Activated effector memory CD4-positive, alpha-beta T cell treated with anti-CD3 and anti-CD28 coated beads, Interleukin-2, amount 50 U/mL, for 16 hours (primary cell): Measurements from ENCODE around the gene IKZF2.

Source experiments
- DNase-seq: peaks from one replicate; pipeline ENCODE4 v3.0.0-alpha.2; 2020

Gene IKZF2

DNA sequence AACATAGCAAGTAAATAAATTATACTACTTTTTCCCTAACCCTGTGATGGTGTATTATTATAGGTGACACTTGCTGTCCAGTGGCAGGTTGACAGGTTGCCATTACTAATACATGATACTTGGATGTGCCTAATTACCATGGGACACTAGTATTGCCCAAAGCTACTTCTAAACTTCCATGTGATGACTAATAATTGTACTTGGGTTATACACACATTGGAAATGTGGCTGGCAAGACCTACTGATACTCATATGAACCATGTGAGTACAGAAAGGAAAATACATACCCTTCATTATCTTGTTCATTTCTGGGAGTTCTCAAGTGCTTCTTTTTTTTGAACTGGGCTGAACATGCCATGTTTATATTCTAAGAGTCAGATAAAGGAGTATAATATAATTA is 156.4 kb downstream of the IKZF2 start:
- DNase-seq: no peak

DNA sequence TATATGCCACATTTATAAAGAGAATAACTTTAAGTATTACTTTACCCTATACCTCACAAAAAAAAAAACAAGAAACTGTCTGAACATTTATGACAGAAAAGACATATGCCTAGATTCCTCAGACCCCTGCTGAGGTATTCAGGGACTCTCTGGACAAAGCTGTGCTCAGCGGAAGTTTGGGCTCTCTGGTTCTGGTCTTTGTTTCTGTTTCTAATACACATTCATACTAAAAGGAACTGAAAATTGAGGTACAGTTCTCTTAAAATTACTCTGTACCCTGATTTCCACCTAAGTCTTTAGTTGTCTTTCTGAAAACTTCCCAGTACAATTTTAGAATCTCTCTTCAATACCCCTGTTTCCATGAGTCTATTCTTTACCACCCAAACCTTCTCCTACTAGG is 160.3 kb downstream of the IKZF2 start:
- no peak for DNase-seq

DNA sequence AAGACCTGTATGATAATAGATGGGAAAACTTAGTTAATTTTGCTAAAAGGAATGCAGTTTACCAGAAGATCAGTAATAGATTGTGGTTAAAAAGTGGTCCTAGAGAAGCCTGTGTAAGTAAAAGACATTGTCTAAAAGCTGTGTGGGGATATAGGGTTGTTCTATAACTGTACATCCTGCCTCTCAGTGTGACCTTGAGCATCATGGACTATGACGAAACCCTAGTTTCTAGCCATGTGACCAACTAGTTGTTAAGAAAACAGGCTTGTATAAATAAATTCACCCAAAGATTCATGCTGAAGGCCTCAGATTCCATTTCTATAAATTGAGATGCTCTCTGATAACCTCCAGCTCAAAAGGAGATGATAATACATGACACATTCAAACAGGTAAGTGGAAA is 160.7 kb downstream of the IKZF2 start:
- no peak for DNase-seq

DNA sequence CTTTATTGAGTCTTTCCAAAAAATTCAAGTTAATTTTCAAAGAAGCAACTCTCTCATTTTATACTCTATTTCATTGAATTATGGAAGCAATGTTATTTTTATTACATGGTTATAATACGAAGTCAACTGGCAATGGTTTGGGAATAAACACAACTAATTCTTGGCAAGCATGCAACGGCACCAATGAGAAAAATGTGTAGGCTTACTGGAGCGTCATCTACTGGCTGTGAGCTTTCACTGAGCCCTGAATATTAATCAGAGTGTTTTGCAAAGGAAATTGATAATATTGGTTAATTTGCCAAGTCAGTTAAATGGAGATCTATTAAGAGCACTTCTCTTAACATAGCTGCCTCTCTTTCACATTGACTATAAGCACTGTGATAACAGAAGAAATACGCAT is 163.9 kb downstream of the IKZF2 start:
- no peak for DNase-seq

DNA sequence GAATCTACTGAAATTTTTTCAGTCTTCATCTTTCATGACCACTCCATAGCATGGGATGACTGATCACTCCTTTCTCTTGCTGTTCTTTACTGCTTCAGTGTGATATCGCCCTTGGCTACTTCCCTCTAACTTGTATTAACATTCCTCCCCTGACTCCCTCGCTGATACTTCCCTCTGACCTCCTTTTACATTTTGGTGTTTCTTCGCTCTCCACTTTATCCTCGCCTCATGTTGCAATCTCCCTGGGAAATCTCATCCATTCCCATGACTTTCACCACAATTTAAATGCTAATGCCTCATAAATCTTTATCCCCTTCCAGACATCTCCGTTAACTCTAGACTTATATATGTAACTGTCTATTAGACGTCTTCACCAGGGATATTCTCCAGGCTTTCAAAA is 167.3 kb downstream of the IKZF2 start:
- no peak for DNase-seq

DNA sequence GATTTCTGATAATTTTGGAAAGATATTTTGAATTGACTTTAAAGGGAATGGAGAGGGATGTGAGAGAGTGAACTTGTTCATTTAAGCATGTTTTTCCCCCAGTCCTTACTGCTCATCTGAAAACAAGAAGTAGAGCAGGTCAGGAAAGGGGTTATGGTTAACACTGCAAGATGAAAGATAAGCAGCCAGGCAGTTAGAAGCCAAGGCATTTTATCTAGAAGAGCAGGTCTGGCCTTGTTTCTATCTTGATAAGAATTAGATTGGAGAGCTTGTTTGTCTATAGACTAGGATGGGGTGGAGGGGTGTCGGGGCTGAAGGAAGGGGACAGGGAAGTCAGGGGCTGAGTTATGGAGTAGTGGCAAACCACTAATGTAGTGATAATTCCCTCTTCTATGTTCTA is 171.6 kb downstream of the IKZF2 start:
- no peak for DNase-seq

DNA sequence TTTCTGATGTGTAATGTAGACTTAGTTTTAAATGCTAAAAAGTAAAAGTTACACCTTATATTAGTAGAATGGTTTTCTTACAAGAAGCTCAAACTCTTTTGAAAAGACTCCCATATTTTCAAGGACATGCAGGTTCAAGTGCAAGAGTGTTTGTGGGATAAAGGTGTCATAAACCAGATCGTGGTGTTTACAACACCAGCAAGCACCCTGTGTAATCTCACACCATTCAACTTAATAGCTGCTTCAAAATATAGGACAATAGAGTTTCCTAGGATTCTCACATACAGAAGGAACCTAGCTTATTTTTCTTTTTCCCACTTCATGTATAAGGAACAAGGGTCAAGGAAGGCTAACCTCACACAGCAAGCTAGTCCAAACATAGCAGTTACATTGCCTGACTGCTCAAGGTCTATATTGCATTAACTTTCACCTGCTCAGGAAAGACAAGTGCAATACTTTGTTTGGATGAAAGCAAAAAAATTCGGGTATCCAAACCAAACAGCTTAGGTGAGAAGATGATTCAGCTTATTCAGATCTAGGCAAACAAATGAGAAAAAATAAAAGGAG is 172.3 kb downstream of the IKZF2 start:
- DNase-seq: no peak

DNA sequence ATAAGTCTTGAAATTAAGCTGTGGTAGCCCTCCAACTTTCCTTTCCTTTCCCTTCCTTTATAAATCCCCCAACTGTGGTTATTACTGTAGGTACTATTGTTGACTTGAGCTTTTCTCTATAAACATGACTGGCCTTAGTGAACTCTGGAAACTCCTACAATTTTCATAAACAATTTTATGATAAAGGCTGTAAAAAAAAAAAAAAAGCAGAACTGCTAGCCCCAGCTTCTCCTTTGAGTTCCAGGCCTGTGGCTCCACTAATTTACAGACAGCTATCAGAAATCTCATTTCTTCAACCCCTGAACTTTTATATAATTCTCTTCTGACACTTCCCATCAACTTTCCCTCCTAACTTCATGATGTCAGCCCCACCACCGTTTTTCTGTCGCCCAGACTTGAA is 174.3 kb downstream of the IKZF2 start:
- DNase-seq: no peak

DNA sequence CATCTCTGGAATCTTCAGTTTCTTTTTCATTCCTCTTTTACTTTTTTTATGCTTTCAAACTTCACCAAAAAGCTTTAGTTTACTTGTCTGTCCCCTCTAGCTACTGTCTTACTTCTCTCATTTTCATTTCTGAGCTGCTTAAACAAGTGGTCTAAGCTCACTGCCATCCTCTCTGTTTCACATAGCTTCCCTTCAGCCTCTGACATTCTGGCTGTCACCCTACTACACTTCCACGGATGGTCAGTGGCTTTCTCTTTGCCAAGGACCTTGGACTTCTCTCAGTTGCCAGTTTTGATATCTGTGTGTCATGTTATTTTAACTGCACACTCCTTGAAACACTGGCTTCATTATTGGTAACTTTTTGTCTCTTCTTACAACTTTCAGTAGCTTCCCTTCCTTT is 176.1 kb downstream of the IKZF2 start:
- DNase-seq: no peak

DNA sequence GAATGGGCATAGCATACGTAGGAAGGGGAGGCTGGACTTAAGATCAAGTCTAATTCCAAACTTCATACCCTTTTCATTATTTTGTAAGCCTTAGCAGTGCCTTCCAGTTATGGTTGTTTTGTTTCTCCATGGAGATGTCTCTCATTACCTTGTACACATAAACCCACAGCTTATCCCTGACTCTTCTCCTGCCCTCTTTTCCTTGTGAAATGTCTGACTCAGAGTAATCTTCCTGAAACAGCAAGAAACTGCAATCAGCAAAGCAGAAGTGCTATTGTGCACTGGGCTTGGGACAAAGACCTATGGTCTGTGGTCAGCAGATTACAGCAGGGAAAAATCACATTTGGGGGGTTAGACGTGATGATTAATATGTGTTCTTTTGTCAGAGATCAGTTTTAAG is 176.7 kb downstream of the IKZF2 start:
- DNase-seq: no peak

DNA sequence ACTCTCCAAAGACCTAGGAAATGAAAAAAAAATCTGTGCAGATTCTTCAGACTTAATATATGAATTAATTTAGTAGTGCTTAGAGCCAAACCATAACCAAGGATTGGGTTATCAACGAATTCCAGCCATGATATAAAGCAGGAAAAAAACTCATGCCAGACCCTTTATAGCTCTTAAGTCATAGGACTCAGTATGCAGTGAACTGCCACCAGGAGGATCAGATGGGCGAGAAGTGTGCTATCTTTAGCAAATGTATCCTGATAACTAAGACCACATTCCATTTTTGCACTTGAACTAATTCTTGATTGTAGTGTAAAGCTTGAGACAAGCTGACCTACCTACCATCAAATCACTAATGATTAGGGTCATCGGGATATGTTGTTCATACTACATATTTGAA is 178.1 kb downstream of the IKZF2 start:
- no peak for DNase-seq

DNA sequence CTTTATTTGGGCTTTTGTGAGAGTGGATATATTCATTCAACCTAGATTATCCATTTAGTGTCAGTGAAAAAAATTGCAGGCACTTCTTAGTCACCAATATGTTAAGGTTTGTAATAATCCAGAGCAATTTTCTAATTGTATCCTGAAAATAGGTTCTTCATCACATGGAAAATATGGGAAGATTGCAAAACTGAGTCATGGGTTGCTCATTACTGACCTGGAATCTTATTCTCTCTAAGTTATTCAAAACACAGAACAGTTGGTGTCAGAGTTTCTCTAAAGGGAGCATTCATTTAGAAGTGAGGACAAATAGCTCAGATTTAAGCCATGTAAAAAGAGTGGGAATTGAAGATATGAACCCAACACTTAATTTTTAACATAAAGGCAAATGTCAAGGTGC is 181.3 kb downstream of the IKZF2 start:
- no peak for DNase-seq

DNA sequence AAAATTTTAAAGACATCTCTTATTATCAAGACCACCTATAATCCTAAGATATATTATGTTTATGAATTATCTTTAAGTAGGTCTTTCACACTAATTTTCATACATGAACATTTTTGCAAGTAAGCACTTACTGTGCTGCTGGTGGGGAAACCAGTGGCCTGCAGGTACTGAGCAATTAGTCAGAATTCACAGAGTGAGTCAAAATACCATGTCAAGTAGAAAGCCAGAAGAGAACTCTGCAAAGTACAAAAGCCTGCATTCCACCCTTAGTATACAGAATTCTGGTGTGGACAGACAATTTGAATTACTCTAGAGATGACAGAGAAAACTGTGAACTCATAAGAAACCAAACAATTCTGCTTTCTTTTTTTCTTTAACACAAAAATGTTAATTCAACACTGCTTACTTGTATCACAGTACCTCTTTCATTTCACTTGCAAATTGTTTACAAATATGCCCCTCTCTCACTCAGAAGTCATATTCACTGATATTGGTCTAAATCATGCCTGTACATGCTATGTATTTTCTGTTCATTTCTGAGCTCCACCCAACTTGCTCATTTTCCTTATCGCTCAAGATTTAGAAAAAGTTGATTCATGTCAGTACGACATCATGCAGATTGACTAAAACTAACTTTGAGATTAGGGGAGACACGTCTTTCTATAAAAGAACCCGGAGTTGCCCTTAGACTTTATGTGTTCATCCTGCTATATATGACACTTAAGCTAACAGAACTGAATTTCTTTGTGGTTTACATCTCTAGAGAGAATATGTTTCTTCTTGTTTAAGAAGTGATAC is 182.9 kb downstream of the IKZF2 start:
- DNase-seq: no peak

DNA sequence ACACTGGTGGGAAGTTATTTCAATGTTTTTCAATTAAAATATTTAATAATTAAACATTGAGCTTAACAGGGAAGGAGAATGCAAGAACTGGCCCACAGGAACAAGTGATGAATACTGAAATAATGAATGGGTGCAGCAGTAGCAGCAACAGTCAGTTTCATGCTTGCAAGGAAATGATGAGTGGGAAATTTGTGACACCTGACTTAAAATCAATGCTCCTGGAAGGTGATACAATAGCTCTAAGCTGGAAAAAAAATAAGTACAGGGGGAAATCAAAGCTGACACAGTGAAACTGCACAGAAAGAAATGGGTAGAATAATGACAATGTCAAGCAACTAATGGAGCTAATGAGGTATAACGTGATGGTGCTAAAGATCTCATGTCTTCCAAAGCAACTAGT is 184.5 kb downstream of the IKZF2 start:
- DNase-seq: no peak

DNA sequence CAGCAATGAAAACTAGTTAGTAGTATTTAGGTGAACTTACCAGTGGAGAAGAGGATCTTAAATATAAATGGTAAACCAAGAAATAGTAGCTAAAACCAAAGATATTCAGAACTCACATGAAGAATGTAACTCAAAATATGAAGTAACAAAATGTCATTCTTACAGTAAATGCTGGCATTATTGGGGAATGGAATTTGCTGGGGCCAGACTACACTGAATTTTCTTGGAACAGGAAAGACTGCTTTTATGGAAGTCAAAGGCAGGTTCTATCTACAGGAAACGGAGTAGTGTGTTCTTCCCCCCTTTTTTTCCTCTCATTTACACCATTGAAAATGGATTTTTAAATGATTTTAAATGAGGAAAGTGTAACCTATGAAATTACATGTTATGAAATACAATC is 188.7 kb downstream of the IKZF2 start:
- DNase-seq: no peak

DNA sequence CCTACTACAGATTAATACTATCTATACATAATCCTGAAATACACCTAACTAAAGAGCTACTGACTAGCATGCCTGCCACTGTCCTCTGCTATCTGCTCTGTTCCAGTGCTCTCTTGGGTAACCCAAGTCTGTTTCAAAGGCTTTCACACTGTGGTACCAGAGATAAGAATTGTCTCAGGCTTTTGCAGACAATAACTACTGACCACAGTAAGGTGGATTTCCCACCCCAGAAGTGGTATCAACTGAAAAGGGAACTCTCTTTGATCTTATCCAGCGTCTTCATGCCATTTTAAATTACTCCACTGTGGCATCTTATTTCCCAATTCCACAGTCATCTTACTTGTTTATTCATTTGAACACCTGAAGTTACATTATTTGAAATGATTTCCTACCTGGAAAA is 190.2 kb downstream of the IKZF2 start:
- no peak for DNase-seq

DNA sequence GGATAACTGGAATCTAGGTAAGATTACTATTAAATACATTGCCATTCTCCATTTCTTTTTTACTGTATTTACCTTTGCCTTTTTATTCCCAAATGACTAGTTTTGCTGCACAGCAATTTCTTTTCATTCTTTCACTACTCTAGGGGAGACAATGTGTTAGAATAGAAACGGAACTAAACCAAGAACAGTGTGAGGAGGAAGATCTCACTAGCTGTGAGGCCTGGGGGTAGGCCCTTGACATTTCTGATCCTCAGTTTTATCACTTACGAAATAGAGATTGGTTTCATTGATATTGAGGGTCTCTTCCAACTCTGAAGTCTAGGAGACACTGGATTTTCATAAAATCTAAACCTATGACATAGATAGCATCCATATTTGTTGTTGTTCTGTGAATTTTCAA is 191.1 kb downstream of the IKZF2 start:
- no peak for DNase-seq

DNA sequence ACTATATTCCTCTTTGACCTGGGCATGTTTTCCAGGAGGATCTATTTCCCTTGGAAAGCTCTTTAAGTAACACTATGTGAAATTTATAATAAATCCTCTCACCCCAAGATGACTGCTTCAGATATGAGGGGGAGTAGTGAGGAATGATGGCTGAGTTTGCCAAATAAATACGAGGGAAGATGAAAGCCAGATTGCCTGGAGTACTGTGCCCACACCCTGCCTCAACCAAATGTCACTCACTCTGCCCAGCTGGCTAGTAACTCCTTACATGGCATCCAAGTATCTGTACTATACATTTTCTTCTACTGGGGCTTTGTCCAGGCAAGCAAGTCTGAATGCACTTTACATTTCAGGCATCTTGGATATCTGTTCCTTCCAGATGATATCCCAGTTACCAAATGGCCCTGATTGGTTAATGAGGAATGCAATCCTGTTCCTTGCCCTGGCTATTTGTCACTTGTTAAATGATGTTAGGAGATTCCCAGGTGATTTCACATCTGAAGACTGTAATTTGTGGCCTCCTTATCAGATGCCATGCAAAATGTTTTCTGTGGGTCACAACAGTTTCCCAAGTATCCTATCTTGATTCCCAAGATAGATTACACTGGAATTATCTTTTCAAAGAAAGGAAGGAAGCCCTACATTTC is 191.8 kb downstream of the IKZF2 start:
- DNase-seq: no peak

DNA sequence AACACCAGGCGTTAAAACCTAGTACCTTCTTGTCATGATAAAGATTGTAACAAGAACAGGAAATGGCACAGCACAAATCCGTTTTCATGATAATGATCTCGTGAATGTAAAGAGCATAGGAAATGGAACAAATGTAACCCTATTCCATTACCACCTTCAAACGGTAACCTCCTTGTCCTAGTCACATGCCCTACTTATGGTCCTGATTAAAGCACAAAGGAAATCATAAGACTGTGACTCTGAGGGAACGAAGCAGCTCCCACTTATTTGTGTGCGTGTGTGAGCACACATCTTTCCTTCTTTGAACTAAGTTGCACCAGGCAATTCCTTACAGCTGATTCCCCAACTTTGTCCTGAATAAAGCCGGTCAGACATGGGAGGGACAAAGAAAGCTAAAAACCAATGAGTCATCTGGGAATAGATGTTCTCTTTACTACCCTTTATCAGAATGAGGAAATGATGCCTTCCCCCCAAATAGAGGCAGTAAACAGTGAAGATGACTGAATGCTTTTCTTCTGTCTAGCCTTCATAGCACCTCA is 192.6 kb downstream of the IKZF2 start:
- DNase-seq: no peak

DNA sequence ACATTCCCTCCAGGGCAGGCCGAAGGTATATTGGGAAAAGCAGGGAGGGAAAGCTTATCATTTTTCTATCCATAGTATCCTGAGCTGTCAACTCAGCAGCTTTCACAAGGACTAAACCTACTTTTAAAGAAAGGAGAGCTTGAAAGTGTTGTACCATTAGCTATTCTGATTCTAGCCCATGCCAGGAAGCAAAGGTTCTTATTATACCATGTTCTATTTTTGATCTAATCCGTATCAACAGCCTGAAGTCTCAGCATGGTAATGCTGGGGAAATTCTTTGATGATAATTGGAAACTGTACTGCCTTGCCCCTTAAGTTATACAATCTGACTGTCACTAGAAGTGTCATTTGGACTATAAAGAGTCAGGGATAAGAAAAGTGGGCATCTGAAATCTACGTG is 193.3 kb downstream of the IKZF2 start:
- no peak for DNase-seq

DNA sequence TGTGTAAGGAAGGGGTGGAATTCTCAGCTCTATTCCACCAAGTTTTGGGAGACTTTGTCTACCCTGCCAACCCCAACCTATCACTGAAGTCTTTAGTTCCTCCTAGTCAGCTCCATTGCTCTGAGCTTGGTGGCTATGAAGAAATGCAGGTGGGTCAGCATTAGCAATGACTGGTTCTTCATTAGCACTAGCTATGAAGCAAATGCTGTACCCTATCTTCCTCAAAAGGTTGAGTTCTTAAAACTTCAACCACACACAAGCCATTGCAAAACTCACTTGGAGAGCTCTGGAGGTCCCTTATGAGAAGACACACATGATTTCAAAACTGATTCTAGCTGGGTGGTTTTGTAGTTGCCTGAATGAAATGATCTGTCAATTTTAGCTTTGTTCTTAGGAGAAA is 193.8 kb downstream of the IKZF2 start:
- DNase-seq: no peak

DNA sequence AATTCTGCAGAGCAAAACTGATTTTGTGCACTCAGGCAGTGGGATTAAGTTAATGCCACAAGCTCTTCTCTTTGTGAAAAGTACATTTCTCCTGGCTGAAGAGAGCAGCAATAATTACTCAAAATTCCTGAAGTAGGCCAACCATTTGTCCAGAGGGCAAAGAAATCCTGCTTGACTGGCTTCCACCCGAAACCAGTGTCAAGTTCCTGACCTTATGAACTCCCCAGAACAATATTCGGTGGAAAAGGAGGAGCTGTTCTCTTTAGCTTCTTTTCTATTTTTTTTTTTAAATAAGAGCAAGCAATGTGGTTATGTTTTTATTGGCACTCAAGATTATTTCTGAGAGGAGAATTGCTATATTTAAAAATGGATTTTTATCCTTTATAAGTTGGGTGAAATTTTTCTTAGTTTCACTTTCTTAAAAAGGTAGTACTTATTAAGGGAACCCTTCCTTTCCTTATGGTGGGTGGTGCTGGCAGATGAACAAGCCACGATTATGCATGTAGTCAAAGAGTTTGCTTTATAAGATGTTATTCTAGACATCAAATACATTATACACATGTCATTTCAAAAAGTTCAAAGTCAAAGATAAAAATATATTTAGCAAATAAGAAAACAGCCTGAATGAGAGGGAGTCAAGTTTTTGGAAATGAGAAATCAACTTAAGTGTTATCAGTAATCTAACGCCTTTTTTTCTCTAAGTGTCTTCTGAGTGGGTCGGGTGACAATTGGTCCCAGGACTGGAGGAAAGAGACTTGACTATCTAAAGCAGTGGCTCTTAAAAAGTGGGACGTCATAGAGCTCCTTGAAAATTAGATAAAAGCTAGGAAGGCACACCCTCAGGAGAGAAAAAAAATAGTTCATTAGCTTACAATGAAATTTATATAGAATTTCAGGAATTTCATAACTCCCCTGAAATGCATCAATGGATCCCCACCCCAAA is 194.5 kb downstream of the IKZF2 start:
- DNase-seq: no peak
